Measurements from ENCODE around the gene WNT9A. TPM values are rescaled to one million over a fixed set of nuclear protein-coding genes. Genes with fewer than 3 reads are reported as not detected.

The WNT9A gene
- total RNA-seq, 2 experiments from 2014 or later = 0.07 to 0.12 TPM

- ChIA-PET CTCF (no interaction called here), POLR2A (no interaction called here)
- Mint-ChIP-seq H3K4me1 (ENCODE audit: low read depth) (peaks cover 2% of the 10 kb centered on the region), H3K9me3 (no peaks in the 10 kb centered on the region), H3K27ac (no peak overlapping the region), H3K4me3 (no peak overlapping the region), H3K27me3 (no peaks in the 10 kb centered on the region), H3K36me3 (no peaks in the 10 kb centered on the region)
- intact Hi-C loops (cut with micrococcal nuclease) = no loop called here
- peak; percentile 6 for DNase-seq
Measured at GRCh38 chr1:227899141-227899819, 48.5 kb downstream of the WNT9A start.

GRCh38 chr1:227898502-227899140, 49.1 kb downstream of the WNT9A start:
- peaks cover 2% of the 10 kb centered on the region for H3K4me1 Mint-ChIP-seq (ENCODE audit: low read depth)
- POLR2A ChIA-PET = no interaction called here
- no peaks in the 10 kb centered on the region for H3K27me3 Mint-ChIP-seq
- CTCF ChIA-PET = no interaction called here
- H3K36me3 Mint-ChIP-seq = no peaks in the 10 kb centered on the region
- peak; percentile 10 for DNase-seq
- H3K27ac Mint-ChIP-seq = no peak overlapping the region
- H3K4me3 Mint-ChIP-seq = no peak overlapping the region
- intact Hi-C loops (cut with micrococcal nuclease) = no loop called here
- no peaks in the 10 kb centered on the region for H3K9me3 Mint-ChIP-seq

DNA sequence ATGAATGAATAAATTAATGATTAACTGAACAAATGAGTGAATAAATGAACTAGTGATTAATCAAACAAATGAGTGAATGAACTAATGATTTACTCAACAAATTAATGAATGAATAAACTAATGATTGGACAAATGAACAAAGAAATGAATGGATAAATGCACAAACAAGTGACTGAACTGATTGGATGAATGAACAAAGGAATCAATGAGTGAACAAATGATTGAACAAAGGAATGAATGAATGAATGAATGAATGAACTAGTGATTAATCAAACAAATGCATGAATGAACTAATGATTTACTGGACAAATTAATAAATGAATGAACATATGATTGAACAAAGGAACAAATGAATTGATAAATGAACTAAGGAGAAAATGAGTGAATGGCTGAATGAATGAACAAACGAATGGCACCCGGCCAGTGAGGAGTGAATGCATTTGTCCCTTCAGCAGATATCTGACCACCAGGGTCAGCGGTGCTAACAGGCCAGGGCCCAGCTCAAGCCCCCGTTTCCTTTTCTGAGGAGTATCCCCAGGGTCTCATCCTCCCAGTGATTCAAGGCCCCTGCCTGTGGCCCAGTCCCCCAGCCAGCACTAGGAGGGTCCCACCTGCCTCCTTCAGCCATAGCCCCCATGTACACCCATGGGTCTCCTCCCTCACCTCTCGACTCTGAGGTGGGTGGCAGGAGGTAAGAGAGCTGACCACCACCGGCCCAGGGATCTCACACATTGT, 49.9 kb downstream of the WNT9A start:
- ChIA-PET CTCF (no interaction called here), POLR2A (no interaction called here)
- Mint-ChIP-seq H3K4me1 (ENCODE audit: low read depth) (peaks cover 2% of the 10 kb centered on the region), H3K36me3 (no peaks in the 10 kb centered on the region), H3K27me3 (no peaks in the 10 kb centered on the region), H3K4me3 (no peak overlapping the region), H3K27ac (peak overlapping the region; percentile 47), H3K9me3 (no peaks in the 10 kb centered on the region)
- DNase-seq = peak; percentile 1
- intact Hi-C loops (cut with micrococcal nuclease) = no loop called here

DNA sequence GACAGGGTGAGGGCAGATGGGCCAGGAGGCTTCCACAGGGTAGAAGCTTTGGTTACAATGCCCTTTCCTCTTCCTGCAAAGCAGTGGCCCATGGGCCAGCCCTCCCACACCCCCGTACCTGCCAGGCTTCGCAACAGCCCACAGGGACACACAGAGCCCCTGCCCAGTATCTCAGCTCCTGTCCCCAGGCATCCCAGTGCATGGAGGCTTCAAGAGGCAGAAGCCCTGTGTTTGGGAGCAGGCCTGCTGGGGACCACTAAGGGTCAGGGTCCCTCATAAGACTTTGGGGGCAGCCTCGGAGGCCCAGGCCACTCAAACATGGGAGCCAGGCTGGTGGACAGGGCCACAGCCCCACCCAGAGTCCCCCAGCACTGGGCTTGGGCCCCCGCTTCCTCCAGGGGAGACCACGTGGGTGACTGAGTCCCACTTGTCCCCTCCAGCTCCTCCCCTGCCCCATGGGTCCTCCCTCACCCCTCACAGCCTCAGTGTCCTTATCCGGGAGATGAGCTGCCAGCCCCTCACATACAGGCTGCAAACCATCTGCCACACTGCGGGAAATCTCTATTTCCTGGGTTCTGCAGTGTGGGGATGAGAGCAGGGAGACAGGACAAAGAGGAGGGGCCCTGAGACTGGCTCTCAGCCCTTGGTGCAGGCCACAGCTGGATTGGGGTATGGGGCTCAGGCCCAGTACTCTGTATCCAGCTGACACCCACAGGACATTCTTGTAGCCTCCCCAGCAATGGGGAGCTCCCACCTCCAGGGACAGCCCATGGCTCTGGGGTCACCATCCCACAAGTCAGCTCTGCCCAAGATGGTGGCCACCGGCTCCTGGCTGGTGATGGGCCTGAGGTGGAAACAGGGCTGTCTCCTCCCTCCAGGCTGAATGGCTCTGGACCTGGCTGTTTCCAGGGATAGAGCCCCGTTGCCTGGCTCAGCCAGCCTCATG, 50.7 kb downstream of the WNT9A start:
- DNase-seq = peak; percentile 7
- intact Hi-C loops (cut with micrococcal nuclease) = no loop called here
- ChIA-PET POLR2A (no interaction called here), CTCF (no interaction called here)
- Mint-ChIP-seq H3K36me3 (no peaks in the 10 kb centered on the region), H3K4me1 (ENCODE audit: low read depth) (no peaks in the 10 kb centered on the region), H3K27me3 (no peaks in the 10 kb centered on the region), H3K4me3 (no peak overlapping the region), H3K9me3 (no peaks in the 10 kb centered on the region), H3K27ac (peak overlapping the region; percentile 47)

DNA sequence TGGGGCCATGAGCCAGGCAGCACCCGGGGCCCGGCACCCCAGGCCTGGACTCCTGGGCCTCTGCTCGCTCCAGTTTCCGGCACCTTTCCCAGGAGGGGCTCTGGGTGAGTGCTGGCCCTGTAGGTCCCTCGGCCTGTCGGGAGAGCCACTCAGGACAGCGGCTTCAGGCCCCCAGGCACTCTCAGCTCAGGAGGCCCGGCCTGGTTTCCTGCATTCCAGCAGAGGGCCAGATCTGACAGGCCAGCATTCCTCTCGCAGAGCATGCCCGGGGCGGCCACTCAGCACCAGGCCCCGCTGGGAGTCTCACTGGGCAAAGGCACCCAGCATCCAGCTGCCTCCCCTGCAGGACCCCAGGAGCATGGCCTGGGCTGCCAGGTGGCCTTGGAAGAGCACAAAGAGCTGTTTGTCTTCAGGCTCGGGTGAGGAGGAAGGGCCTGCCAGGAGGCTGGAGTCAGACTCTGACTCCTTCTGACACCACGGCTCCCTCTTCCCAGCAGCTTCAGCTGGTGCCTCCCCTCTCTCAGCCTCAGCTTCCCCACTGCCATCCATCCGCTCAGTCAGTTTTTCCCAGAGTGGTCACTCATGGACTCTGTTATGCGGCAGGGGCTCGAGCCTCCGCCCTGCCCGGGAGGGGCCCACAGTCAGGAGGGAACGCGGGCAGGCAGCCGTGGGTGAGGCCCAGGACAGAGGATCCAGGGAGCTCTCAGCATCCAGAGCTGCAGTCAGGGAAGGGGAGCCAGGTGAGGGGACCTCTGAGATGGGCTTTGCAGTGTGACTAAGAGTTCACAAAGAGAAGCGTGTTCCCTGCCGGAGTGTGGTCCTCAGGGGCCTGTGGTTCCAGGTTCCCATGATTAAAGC, 51.7 kb downstream of the WNT9A start:
- intact Hi-C loops (cut with micrococcal nuclease) = no loop called here
- Mint-ChIP-seq H3K27me3 (no peaks in the 10 kb centered on the region), H3K9me3 (no peaks in the 10 kb centered on the region), H3K4me1 (ENCODE audit: low read depth) (no peaks in the 10 kb centered on the region), H3K27ac (no peak overlapping the region), H3K4me3 (no peak overlapping the region), H3K36me3 (no peaks in the 10 kb centered on the region)
- ChIA-PET CTCF (no interaction called here), POLR2A (no interaction called here)
- DNase-seq = peak; percentile 7

GRCh38 chr1:227894831-227895451, 52.8 kb downstream of the WNT9A start:
- Mint-ChIP-seq H3K27ac (no peak overlapping the region), H3K36me3 (no peaks in the 10 kb centered on the region), H3K4me3 (no peak overlapping the region), H3K9me3 (no peaks in the 10 kb centered on the region), H3K4me1 (ENCODE audit: low read depth) (no peaks in the 10 kb centered on the region), H3K27me3 (no peaks in the 10 kb centered on the region)
- POLR2A ChIA-PET = no interaction called here
- DNase-seq = peak; percentile 5
- CTCF ChIA-PET = no interaction called here
- intact Hi-C loops (cut with micrococcal nuclease) = no loop called here

DNA sequence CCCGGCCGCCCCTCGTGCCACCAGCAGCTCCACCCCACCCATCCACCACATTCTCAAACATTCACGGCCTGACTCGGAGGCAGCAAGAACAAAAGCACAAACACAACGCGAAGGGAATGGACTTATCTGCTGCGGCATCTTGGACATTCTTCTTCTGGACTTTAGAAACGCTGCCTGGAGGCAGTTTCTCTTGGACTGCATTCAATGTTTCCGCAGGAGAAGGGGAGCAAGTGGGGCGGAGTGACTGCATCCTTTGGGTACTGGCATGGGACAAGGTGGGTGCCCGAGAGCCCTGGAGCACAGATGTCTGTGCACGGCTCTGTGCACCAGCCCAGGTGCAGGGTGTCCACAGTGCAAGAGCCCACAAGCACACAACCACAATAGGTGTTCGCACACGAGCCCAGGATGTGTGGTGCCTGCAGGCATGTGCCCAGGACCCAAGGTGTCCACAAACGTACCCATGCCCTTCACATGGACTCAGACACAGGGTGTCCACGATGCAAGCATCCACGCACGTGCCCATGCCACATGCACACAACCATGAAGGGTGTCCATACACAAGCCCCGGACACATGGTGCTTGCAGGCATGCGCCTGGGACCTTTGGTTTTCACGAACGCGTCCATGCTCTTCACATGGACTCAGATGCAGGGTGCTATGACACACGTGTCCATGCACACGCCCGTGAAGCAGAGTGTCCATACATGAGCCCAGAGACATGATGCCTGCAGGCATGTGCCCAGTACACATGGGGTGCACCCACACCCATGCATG, 53.6 kb downstream of the WNT9A start:
- intact Hi-C loops (cut with micrococcal nuclease) = no loop called here
- DNase-seq = peak; percentile 6
- CTCF ChIA-PET = no interaction called here
- H3K4me1 Mint-ChIP-seq (ENCODE audit: low read depth) = no peaks in the 10 kb centered on the region
- H3K9me3 Mint-ChIP-seq = no peaks in the 10 kb centered on the region
- POLR2A ChIA-PET = no interaction called here
- no peaks in the 10 kb centered on the region for H3K36me3 Mint-ChIP-seq
- H3K27ac Mint-ChIP-seq = no peak overlapping the region
- H3K4me3 Mint-ChIP-seq = no peak overlapping the region
- H3K27me3 Mint-ChIP-seq = no peaks in the 10 kb centered on the region

- H3K4me3 Mint-ChIP-seq = no peak overlapping the region
- peak; percentile 6 for DNase-seq
- ChIA-PET CTCF (no interaction called here), POLR2A (no interaction called here)
- no peaks in the 10 kb centered on the region for H3K36me3 Mint-ChIP-seq
- H3K27ac Mint-ChIP-seq = no peak overlapping the region
- H3K9me3 Mint-ChIP-seq = no peaks in the 10 kb centered on the region
- intact Hi-C loops (cut with micrococcal nuclease) = no loop called here
- H3K4me1 Mint-ChIP-seq (ENCODE audit: low read depth) = no peaks in the 10 kb centered on the region
- no peaks in the 10 kb centered on the region for H3K27me3 Mint-ChIP-seq
Measured at GRCh38 chr1:227893300-227893948, 54.3 kb downstream of the WNT9A start.

DNA sequence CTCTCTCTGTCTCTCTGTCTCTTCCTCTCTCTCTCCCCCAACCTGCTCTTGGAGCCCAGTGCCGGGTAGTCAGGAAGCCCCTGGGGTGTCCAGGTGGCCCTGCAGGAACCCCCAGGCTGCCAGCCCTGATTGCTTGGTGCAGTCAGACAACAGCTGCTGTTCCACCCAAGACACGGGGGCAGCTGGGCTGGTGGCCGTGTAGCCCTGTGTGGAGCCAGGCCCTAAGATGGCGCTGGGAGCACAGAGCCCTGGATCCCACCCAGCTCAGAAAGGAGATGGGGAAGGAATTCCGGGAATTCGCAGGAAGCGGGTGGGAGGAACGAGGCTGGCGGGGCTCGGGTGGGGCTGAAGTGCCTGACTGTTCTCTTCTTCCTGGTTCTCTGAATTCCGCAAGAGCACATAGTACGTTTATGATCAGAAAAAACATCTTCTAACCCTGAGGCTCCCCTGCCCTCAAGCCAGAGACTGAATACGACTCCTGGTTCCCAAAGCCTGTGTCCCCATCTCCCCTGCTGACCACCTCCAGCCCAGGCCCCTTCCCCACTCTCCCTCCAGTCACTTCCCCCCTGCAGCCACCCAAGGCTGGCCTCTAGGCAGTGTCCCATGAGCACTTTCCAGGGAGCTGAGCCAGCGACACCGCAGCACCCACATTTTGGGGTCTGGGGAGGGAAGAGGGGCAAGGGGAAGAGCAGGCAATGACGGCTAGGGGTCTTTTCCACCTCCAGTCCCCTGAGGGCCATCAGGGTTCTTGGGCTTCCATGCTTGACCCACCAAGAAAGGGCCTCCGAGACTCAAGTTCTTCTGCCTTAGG, 55.0 kb downstream of the WNT9A start:
- Mint-ChIP-seq H3K4me3 (no peak overlapping the region), H3K36me3 (no peaks in the 10 kb centered on the region), H3K27ac (no peak overlapping the region), H3K27me3 (no peaks in the 10 kb centered on the region), H3K9me3 (no peaks in the 10 kb centered on the region), H3K4me1 (ENCODE audit: low read depth) (peaks cover 2% of the 10 kb centered on the region)
- ChIA-PET POLR2A (no interaction called here), CTCF (no interaction called here)
- DNase-seq = peak; percentile 6
- intact Hi-C loops (cut with micrococcal nuclease) = no loop called here

- POLR2A ChIA-PET = no interaction called here
- H3K9me3 Mint-ChIP-seq = no peaks in the 10 kb centered on the region
- no peak for DNase-seq
- H3K27ac Mint-ChIP-seq = no peak overlapping the region
- intact Hi-C loops (cut with micrococcal nuclease) = no loop called here
- H3K36me3 Mint-ChIP-seq = no peaks in the 10 kb centered on the region
- H3K4me3 Mint-ChIP-seq = no peak overlapping the region
- H3K27me3 Mint-ChIP-seq = no peaks in the 10 kb centered on the region
- H3K4me1 Mint-ChIP-seq (ENCODE audit: low read depth) = peaks cover 2% of the 10 kb centered on the region
- CTCF ChIA-PET = no interaction called here
Measured at GRCh38 chr1:227891955-227892488, 55.7 kb downstream of the WNT9A start.
